ENCODE measurements around the gene AWAT2.
"Not testable (repeated sequence)": the region's sequence is repeated elsewhere in the genome, so short reads cannot be mapped to it uniquely, and the experiment has no call there.

AWAT2 gene

DNA sequence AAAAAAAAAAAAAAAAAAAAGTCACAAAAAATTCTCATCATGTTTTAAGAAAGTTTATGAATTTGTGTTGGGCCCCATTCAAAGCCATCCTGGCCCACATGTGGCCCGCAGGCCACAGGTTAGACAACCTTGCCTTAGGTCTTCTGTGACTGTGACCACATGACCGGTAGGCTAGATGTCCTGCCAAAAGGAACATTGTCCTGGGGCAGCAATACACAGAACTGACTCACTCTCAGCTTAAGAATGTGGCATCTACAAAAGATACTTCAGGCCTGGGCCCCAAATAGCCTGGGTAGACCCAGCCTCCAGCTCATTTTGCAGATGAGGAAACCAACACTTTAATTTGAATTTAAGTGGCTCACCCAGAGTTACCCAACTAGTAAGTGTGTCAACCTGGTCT is 10.0 kb downstream of the AWAT2 start:
- DNase-seq, result no peak

- DNase-seq, result no peak
These were observed 10.8 kb downstream of the AWAT2 start for GRCh38 chrX:70038951-70039350.

DNA sequence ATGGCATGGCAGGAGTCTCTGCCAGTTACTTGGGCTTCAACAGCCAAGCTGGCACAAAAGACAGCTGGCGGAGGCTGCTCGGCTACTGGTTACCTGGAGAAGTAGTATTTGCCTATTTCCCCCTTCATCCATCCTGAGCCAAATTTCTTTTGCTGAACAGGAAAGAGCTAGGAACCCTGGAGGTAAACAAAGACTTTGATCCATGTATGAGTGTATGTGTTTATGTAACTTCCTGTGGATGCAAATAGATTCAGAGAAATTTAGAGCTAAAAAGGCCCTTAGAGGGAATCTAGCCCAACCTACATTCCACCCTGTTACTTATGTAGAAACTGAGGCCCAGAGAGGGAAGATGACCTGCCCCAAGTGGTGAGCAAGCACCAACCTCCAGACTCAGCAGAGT is 11.2 kb downstream of the AWAT2 start:
- no peak for DNase-seq

DNA sequence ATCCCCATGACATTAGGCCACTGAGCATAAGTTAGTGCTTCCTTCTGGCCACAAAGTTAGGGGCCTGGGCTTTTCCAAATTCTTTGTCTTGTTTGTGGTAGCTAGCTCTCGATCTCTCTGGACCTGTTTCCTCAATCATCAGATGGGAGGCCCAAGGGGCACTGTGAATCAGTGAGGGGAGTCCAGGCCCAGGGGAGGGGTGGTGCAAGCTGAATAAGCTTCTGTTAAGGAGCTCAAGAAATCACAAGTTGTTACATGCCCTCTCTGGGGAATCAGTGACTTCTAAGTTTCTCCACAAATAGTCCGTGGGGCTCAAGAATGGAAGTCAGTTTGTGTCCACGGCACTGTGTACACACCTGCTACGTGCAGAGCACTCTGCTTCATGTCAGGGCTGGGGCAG is 15.1 kb downstream of the AWAT2 start:
- no peak for DNase-seq

DNA sequence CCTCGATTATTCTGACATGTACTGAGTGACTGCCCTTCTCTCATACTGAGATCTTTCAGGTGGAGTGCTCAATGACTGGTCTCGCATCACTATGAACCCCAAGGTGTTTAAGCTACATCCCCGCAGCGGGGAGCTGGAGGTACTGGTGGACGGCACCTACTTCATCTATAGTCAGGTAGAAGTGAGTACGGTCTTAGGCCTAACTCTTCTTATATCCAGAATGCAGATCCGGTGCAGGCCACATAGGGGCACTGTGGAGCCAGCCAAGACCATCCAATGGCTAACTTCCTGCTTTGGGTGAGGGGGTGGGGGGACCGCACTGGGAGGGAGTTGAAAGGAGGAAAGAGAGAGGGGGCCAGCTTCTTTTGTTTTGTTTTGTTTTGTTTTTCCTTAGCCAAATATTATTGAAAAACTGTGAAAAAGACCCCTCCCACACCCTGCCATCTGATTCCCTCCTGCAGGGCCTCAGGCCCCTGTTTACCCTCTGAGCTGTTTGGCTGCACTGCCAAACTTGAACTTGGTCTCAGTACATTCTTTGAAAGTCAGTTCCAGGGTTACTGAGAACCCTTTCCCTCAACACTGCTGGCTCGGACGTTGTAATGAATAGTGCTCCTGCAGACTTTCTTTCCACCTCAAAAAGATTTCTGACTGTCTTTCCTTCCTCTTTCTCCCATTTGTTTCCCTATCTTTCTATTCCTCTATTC is 16.2 kb downstream of the AWAT2 start:
- no peak for DNase-seq

DNA sequence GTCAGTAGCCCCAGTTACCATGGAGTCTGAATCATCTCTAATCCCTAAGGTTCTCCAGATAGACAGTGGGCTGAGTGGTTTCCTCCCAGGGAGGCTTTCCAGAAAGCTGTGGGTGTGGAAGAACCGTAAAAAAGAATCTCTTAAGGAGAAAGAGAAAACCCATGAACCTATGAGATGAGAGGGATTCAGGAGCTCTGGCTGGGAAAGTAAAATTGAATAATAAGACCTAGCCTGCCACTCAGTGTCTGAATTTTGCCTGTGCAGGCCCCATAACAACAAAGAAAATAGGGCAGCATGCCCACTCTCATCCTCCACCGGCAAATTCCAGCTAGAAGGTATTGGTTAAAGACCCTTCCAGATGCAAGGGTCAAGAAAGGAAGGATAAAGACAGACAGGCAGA is 16.9 kb downstream of the AWAT2 start:
- no peak for DNase-seq

DNA sequence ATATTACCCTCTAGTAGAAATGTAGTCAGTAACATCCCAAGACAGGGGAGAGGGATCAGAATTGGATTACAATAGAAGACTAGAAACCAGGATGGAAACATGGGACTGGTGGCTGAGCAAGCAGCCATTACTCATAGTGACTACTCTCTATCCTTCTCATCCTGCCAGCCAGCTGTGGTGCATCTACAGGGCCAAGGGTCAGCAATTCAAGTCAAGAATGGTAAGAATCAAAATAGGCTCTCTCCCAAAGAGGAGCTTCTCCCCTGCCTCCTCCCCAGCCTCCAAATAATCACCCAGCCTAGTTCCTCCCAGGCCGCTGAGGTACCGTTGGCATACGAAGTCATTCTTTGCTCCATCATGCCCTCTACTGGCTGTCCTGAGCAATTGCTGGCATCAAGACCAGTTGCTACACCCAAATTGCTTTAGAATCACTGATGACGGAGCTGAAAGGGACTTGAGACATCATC is 19.4 kb downstream of the AWAT2 start:
- peak; percentile 32 for DNase-seq

DNA sequence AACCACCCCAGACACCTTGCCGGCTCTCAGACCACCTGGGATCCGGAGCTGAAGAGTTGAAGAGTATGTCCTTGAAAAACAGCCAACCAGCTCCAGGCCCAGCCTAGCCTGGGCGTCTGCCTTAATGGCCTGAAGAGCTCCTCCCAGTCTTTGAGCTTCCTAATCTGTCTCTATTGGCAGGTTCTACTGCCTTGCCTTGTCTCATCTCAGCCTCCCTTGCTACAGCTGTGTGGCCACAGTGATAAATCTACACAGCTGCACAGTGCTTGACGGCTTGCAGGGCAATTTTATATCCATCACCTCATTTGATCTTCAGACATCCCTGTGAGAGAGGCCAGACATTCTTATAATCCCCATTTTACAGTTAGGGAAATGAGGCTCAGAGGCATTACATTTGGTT is 19.9 kb downstream of the AWAT2 start:
- DNase-seq, result no peak

- no peak for DNase-seq
These were observed 22.9 kb downstream of the AWAT2 start for GRCh38 chrX:70026851-70027200.

- DNase-seq, result no peak
These were observed 23.5 kb downstream of the AWAT2 start for GRCh38 chrX:70026112-70026850.

GRCh38 chrX:70025464-70025863 is 24.3 kb downstream of the AWAT2 start:
- DNase-seq, result no peak

DNA sequence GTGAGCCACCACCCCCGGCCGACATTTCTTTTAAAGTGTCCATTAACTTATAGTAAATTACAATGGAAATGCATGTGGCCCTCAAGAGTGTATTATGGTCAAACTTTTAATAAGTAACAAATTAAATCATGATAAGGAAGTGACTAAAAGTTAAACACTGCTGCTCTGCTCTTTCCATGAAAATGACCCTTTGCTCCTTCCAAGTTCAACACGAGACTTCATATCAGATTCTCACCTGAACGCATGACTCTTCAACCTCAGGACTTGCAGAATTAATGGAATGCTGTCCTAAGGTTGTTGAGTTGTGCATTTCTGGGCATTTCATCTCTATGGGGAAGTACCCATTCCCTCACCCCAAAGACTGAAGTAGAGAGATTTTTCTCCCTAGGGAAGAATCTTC is 27.1 kb downstream of the AWAT2 start:
- DNase-seq, result no peak

- DNase-seq, result no peak
These were observed 33.2 kb downstream of the AWAT2 start for GRCh38 chrX:70016513-70016912.

DNA sequence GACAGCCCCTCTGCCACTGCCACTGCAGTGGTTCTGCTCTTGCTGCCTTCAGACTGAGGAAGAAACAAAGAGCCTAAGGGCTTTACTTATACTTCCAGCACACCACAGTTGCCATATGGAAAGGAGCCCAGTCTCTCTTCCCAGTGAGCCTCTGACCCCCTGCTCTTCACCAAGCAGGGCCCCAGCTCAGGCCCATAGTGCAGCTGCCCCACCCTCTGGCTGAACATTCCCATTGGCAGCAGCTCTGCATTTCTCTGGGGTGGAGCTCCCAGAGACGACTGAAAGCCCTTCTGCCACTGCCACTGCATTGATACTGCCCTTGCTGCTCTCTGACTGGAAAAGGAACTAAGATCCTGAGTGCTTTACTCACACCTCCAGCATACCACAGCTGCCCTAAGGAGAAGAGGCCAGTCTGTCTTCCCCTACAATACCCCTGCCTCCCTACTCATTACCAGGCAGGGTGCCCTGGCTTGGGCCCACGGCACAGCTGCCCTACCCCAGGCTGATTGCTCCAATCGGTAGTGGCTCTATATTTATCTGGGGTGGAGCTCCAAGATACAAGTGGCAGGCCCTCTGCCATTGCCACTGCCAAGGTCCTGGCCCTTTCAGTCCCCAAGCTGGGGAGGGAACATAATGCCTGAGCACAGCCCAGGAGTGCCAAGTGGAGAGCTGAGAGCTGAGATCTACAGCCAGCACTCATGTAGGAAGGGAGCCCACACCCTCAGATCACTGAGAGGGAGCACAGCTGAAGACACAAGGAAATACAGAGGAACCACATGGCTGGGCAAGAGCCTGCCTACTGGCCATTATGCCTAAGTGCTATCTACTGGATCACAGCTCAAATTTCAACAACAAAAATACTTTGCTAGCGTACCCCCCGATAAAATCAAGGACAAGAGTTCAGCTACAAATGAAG is 36.0 kb downstream of the AWAT2 start:
- DNase-seq, result no peak

DNA sequence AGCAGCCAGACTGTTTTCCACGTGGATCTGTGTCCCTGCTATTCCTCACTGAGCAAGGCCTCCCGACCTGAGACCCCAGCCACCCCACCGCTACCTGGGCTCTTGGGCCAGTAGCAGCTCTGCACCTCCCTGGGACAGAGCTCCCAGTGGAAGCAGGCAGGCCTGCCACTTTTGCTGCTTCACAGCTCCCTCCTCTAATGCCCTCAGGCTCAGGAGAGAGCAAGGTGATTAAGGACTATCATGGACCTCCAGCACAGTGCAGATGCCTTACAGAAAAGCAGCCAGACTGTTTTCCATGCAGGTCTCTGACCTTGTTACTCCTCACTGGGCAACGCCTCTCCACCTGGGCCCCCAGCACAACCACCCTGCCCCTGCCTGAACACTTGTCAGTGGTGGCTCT is 37.0 kb downstream of the AWAT2 start:
- DNase-seq, result no peak

- no peak for DNase-seq
These were observed 39.8 kb downstream of the AWAT2 start for GRCh38 chrX:70009970-70010369.

- DNase-seq, result no peak
These were observed 40.7 kb downstream of the AWAT2 start for GRCh38 chrX:70009049-70009448.

GRCh38 chrX:70007946-70008345 is 41.8 kb downstream of the AWAT2 start:
- DNase-seq, result no peak

DNA sequence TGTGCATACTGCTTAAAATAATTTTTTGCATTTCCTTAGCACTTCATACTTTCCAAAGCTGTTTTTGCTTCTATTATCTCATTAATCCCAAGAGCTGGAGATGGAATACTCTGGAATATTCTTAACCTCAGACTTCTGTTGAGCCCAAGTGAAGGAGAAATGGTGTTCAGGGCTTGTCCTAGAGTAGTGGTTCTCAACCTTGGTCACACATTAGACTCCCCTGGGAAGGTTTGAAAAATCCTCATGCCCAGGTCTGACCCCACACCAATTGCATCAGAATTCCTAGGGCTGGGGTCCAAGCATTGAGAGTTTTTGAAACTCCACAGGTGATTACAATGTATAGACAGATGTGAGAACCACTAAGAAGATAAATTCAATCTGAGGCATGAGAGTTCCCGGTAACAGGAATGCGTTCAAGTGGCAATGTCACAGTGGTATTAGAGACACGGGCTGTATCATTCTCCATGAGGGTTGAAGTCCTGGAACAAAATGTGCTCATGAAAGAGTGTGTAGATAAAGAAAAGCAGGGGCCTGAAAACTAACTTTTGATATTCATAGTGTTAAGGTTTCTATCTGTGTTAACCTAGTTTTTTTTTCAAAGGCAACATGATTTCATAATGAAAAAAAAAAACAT is 47.9 kb downstream of the AWAT2 start:
- no peak for DNase-seq

DNA sequence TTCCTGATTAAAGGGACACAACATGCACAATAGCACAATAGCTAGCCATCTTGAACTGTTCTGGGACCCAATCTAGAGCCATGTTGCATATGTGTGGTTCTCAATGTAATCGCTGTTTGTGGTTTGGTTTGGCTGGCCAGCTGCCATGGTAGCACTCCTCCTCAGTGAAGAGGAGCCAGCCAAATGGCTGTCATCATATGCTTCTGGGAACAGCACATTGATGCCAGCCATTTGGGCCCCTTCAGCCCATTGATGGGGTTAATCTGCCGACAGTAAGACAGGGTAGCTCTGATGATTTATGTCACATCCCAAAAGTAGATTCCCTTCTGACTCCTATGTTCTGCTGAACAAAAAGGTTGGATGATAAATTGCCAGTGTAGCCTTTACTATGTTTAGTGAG is 48.5 kb downstream of the AWAT2 start:
- DNase-seq, result no peak

- DNase-seq, result not testable (repeated sequence)
These were observed 51.4 kb downstream of the AWAT2 start for GRCh38 chrX:69998299-69998698.

- no peak for DNase-seq
These were observed 53.6 kb downstream of the AWAT2 start for GRCh38 chrX:69996113-69996468.
